ENCODE results near the gene MAPK7. TPM values are rescaled to one million over a fixed set of nuclear protein-coding genes. Genes with fewer than 3 reads are reported as not detected.

Gene MAPK7
- total and polyA plus RNA-seq, 9 of the 15 experiments (the other 6 are each of a cell fraction or from before 2014, with no cell fraction given), result 0.46 to 7.5 (median 2.5) TPM

DNA sequence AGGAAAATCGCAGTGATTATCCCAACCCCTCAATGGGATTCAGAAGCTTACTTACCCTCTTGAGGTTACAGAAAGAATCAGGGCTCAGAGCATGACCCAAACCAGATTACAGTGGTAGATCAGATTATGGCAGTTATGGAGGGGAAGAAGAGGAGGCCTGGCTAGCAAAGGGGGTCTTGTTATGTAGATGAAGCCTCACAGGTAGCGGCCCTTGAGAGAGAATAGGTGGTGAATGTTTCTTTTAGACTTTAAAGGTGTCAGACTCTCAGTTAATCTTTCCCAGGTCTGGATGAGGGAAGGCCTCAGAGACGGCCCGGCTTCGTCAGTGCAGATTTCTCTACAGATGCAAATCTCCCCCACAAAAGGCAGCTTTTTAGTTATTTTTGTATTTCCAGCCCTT lies 48.3 kb downstream of the MAPK7 start:
- Histone ChIP-seq H3K9me1 (ENCODE audit: control insufficient read depth, insufficient read depth, low read length) (no peaks in the 10 kb centered on the region), H3K27ac (ENCODE audit: extremely low read depth, low read depth, low read length) (no peak overlapping the region), H3K4me2 (ENCODE audit: insufficient read depth, low read length) (no peak overlapping the region), H3K9ac (ENCODE audit: insufficient read depth in 1 of 2, low read depth in 2 of 2, low read length in 2 of 2) (no peak overlapping the region), H4K20me1 (replicated peaks; ENCODE audit: control insufficient read depth, insufficient read depth, low read length) (no peaks in the 10 kb centered on the region), H3K9me3 (replicated peaks; ENCODE audit: control insufficient read depth, insufficient read depth, low read depth, low read length) (no peaks in the 10 kb centered on the region), H3K4me3 (no peak overlapping the region), H3K4me1 (replicated peaks in 1 of 2; ENCODE audit: control insufficient read depth in 2 of 2, insufficient read depth in 2 of 2, low read length in 2 of 2) (no peaks in the 10 kb centered on the region), H3K27me3 (ENCODE audit: control insufficient read depth in 2 of 2, insufficient read depth in 2 of 2, low read length in 2 of 2) (peaks cover 5 to 16% of the 10 kb centered on the region in 2 experiments; a peak in 3 of 5 replicates), H3K36me3 (ENCODE audit: control insufficient read depth, insufficient read depth, low read length) (no peaks in the 10 kb centered on the region), H2AFZ (ENCODE audit: low read depth, low read length) (no peak overlapping the region), H3K79me2 (ENCODE audit: control insufficient read depth, insufficient read depth, low read length) (no peaks in the 10 kb centered on the region)
- POLR2A ChIA-PET, result no interaction called here
- FAIRE-seq, result no peak
- no peak for TF ChIP-seq NONO (IDR thresholded peaks at IDR 0.05; ENCODE audit: low read depth in 2 of 2, low read length in 1 of 2)
- no peak for ATAC-seq
- no peak for DNase-seq (ENCODE audit: extremely low read depth in 1 of 4, low spot score in 3 of 4)
- WGBS (ENCODE audit: insufficient coverage, low coverage, missing lambda C conversion rate), result 0% methylated on average over 4 of the region's 5 CpGs
- CTCF ChIA-PET (ENCODE audit: low intra/inter-chr PET ratio), result no interaction called here
- in situ Hi-C loops (cut with MboI) (no loop called here), intact Hi-C loops (cut with micrococcal nuclease) (no loop called here)
- no TSS peak for BruUV-seq (replicated peaks)

DNA sequence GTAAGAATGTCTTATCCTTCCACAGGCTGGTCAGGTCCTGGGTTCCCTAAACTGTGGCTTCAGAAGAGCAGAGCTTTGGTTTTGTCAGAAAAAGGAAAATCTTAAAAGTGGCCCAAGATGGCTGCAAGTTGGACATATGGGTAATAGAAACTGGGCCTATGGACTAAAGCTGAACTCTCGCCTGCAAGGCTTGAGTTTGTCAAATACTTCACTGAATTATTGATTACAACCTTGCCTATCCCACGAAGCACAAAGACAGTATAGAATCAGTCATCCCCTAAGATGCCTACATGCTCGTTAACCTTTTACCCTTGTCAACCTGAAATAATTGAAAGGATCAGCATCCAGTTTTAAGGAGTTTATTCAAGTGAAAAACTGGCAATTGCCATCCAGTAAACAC lies 53.4 kb downstream of the MAPK7 start:
- no peaks in the 10 kb centered on the region for H3K9me3 ChIP-seq (replicated peaks; ENCODE audit: control insufficient read depth, insufficient read depth, low read depth, low read length)
- no peaks in the 10 kb centered on the region for H3K36me3 ChIP-seq (ENCODE audit: control insufficient read depth, insufficient read depth, low read length)
- H3K9ac ChIP-seq (ENCODE audit: insufficient read depth in 1 of 2, low read depth in 2 of 2, low read length in 2 of 2), result no peak overlapping the region
- ChIA-PET CTCF (ENCODE audit: low intra/inter-chr PET ratio) (no interaction called here), POLR2A (interaction anchor here (0.6 kb wide), 1 partner anchor 203 kb away, joined by 4 read pairs; no protein-coding TSS in a partner anchor)
- H3K4me3 ChIP-seq, result no peak overlapping the region
- peaks cover 0 to 10% of the 10 kb centered on the region in 2 experiments; a peak in 2 of 5 replicates for H3K27me3 ChIP-seq (ENCODE audit: control insufficient read depth in 2 of 2, insufficient read depth in 2 of 2, low read length in 2 of 2)
- in situ Hi-C loops (cut with MboI) (no loop called here), intact Hi-C loops (cut with micrococcal nuclease) (no loop called here)
- WGBS (ENCODE audit: insufficient coverage, low coverage, missing lambda C conversion rate), result 0% methylated on average over 3 of the region's 3 CpGs
- no peak overlapping the region for H2AFZ ChIP-seq (ENCODE audit: low read depth, low read length)
- no peaks in the 10 kb centered on the region for H3K9me1 ChIP-seq (ENCODE audit: control insufficient read depth, insufficient read depth, low read length)
- H3K4me2 ChIP-seq (ENCODE audit: insufficient read depth, low read length), result no peak overlapping the region
- FAIRE-seq, result no peak
- H4K20me1 ChIP-seq (replicated peaks; ENCODE audit: control insufficient read depth, insufficient read depth, low read length), result no peaks in the 10 kb centered on the region
- BruUV-seq (replicated peaks), result no TSS peak
- no peak for DNase-seq (ENCODE audit: extremely low read depth in 1 of 4, low spot score in 3 of 4)
- no peaks in the 10 kb centered on the region for H3K79me2 ChIP-seq (ENCODE audit: control insufficient read depth, insufficient read depth, low read length)
- no peak overlapping the region for H3K27ac ChIP-seq (ENCODE audit: extremely low read depth, low read depth, low read length)
- H3K4me1 ChIP-seq (replicated peaks in 1 of 2; ENCODE audit: control insufficient read depth in 2 of 2, insufficient read depth in 2 of 2, low read length in 2 of 2), result no peaks in the 10 kb centered on the region; a peak in 1 of 5 replicates
- no peak for ATAC-seq
- TF ChIP-seq NFE2 (IDR thresholded peaks at IDR 0.05; ENCODE audit: low read depth) (no peak), MCM3 (IDR thresholded peaks at IDR 0.05) (no peak), HCFC1 (IDR thresholded peaks at IDR 0.05; ENCODE audit: low read depth, low read length) (no peak), ILF3 (IDR thresholded peaks at IDR 0.05; ENCODE audit: borderline replicate concordance) (no peak), ZNF561 (CRISPR knock-in tag; conservative IDR thresholded peaks at IDR 0.05) (no peak), XRCC3 (IDR thresholded peaks at IDR 0.05) (no peak), PRMT5 (CRISPR knock-in tag; IDR thresholded peaks at IDR 0.05) (no peak), CEBPG (CRISPR knock-in tag; IDR thresholded peaks at IDR 0.05) (no peak), CEBPG (tag; conservative IDR thresholded peaks at IDR 0.05 in 1 of 2, IDR thresholded peaks at IDR 0.05 in 1 of 2) (no peak), RBM15 (IDR thresholded peaks at IDR 0.05; ENCODE audit: insufficient read depth, low read length) (no peak), MAZ (CRISPR knock-in tag; conservative IDR thresholded peaks at IDR 0.05 in 1 of 2, IDR thresholded peaks at IDR 0.05 in 1 of 2) (no peak)
- TF ChIP-seq, protein P1, sequence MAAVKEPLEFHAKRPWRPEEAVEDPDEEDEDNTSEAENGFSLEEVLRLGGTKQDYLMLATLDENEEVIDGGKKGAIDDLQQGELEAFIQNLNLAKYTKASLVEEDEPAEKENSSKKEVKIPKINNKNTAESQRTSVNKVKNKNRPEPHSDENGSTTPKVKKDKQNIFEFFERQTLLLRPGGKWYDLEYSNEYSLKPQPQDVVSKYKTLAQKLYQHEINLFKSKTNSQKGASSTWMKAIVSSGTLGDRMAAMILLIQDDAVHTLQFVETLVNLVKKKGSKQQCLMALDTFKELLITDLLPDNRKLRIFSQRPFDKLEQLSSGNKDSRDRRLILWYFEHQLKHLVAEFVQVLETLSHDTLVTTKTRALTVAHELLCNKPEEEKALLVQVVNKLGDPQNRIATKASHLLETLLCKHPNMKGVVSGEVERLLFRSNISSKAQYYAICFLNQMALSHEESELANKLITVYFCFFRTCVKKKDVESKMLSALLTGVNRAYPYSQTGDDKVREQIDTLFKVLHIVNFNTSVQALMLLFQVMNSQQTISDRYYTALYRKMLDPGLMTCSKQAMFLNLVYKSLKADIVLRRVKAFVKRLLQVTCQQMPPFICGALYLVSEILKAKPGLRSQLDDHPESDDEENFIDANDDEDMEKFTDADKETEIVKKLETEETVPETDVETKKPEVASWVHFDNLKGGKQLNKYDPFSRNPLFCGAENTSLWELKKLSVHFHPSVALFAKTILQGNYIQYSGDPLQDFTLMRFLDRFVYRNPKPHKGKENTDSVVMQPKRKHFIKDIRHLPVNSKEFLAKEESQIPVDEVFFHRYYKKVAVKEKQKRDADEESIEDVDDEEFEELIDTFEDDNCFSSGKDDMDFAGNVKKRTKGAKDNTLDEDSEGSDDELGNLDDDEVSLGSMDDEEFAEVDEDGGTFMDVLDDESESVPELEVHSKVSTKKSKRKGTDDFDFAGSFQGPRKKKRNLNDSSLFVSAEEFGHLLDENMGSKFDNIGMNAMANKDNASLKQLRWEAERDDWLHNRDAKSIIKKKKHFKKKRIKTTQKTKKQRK (IDR thresholded peaks at IDR 0.05; ENCODE audit: borderline replicate concordance, low read depth, low read length), result no peak

Measured in K562 (cell line).